Endothelial cell of umbilical vein (primary cell): ENCODE measurements around the gene ZNF326. TPM values are rescaled to one million over a fixed set of nuclear protein-coding genes. Genes with fewer than 3 reads are reported as not detected.

Source experiments
- BruUV-seq: library from RNA; stranded (reverse); fragments of 400-500 nt; replicated peaks from 2 replicates; lab custom pipeline; 2021; lab: Mats Ljungman, UMichigan
- CTCF ChIA-PET: fragments of 300-600, 350-600 bp; sonication (Branson Sonifier 250); formaldehyde crosslinking; loops from one replicate; lab custom pipeline; 2021; ENCODE audit warnings: antibody characterized with exemption, inconsistent platforms; lab: Charles Lee
- POLR2A ChIA-PET: fragments of 300-600, 350-600 bp; sonication (Branson Sonifier 250); formaldehyde crosslinking; loops from one replicate; lab custom pipeline; 2021; ENCODE audit warnings: antibody characterized with exemption, inconsistent platforms; lab: Charles Lee
- DNase-seq: peaks from one replicate; pipeline ENCODE4 v3.0.0-alpha.2; 2011; ENCODE audit warnings: low read depth, low spot score
- FAIRE-seq: peaks from 2 replicates; lab custom pipeline; 2011; peaks lifted over from hg19 to GRCh38; lab: Jason Lieb, UNC
- H2AFZ ChIP-seq: 2 replicates; pipeline ENCODE4 v1.6.0; 2012; ENCODE audit warnings: low read depth, low read length, control low read depth, inconsistent platforms
- H3K27ac ChIP-seq: 2 replicates; pipeline ENCODE4 v1.5.1; 2011; ENCODE audit warnings: low read depth, mild to moderate bottlenecking, control low read depth, low read length, moderate library complexity; ENCODE audit not compliant: insufficient read depth
- H3K27me3 ChIP-seq, 2 experiments: 2 replicates each; pipeline versions ENCODE4 v1.6.0 to v1.6.1; 2011; ENCODE audit warnings: low read length in 2 of 2, mixed read lengths in 1 of 2; ENCODE audit not compliant: control insufficient read depth in 2 of 2, insufficient read depth in 2 of 2
- H3K36me3 ChIP-seq, 2 experiments: 2 replicates in 1 of 2; 3 replicates in 1 of 2; pipeline ENCODE4 v1.5.1; 2011; ENCODE audit warnings: low read length in 2 of 2, mild to moderate bottlenecking in 1 of 2, moderate library complexity in 1 of 2; ENCODE audit not compliant: control insufficient read depth in 2 of 2, insufficient read depth in 2 of 2; ENCODE audit errors: extremely low read depth in 1 of 2
- H3K4me1 ChIP-seq: 3 replicates; pipeline ENCODE4 v1.5.1; 2011; ENCODE audit warnings: mild to moderate bottlenecking, low read length; ENCODE audit not compliant: control insufficient read depth, insufficient read depth; ENCODE audit errors: extremely low read depth
- H3K4me2 ChIP-seq: 2 replicates; pipeline ENCODE4 v1.6.1; 2011; ENCODE audit warnings: low read length, control low read depth, mixed read lengths; ENCODE audit not compliant: insufficient read depth
- H3K4me3 ChIP-seq, 3 experiments: fragments of 200-600 bp in 1 of 3; sonication (generic), shearing (Covaris generic) in 1 of 3; replicated peaks in 1 of 3; 2 replicates each; pipeline ENCODE4 v1.5.1; 2011 to 2016; ENCODE audit warnings: control low read depth in 3 of 3, low read length in 3 of 3, mild to moderate bottlenecking in 2 of 3, inconsistent platforms in 1 of 3, low read depth in 1 of 3, moderate library complexity in 1 of 3; ENCODE audit not compliant: insufficient read depth in 1 of 3
- H3K79me2 ChIP-seq: 2 replicates; pipeline ENCODE4 v1.6.0; 2012; ENCODE audit warnings: low read length, inconsistent platforms; ENCODE audit not compliant: control insufficient read depth, insufficient read depth
- H3K9ac ChIP-seq: replicated peaks from 2 replicates; pipeline ENCODE3; 2011; ENCODE audit warnings: low read length, control low read depth; ENCODE audit not compliant: insufficient read depth; ENCODE audit errors: extremely low read depth
- H3K9me1 ChIP-seq: replicated peaks from 3 replicates; pipeline ENCODE4 v1.6.0; 2011; ENCODE audit warnings: mild to moderate bottlenecking, low read length; ENCODE audit not compliant: control insufficient read depth, insufficient read depth; ENCODE audit errors: extremely low read depth
- H3K9me3 ChIP-seq: replicated peaks from 2 replicates; pipeline ENCODE4 v1.5.1; 2012; ENCODE audit warnings: low read length, inconsistent platforms; ENCODE audit not compliant: control insufficient read depth, insufficient read depth
- H4K20me1 ChIP-seq: replicated peaks from 2 replicates; pipeline ENCODE3; 2011; ENCODE audit warnings: mild to moderate bottlenecking, low read length; ENCODE audit not compliant: control insufficient read depth, insufficient read depth; ENCODE audit errors: extremely low read depth
- CTCF ChIP-seq, 2 donors: IDR thresholded peaks; 1 replicate in 1 of 2; 2 replicates in 1 of 2; pipeline ENCODE4 v1.5.1; 2011; ENCODE audit warnings: low read length in 2 of 2, mild to moderate bottlenecking in 2 of 2, moderate library complexity in 2 of 2, control low read depth in 1 of 2, inconsistent platforms in 1 of 2, low read depth in 1 of 2; ENCODE audit not compliant: insufficient read depth in 1 of 2; ENCODE audit errors: extremely low read depth in 1 of 2
- EZH2 ChIP-seq: IDR thresholded peaks from 2 replicates; pipeline ENCODE4 v1.6.1; 2012; ENCODE audit warnings: borderline replicate concordance, low read depth, mild to moderate bottlenecking, moderate library complexity, low read length, inconsistent platforms; ENCODE audit not compliant: severe bottlenecking
- FOS ChIP-seq: IDR thresholded peaks from 2 replicates; pipeline ENCODE4 v1.6.1; 2011; ENCODE audit warnings: mild to moderate bottlenecking, low read length, moderate library complexity, borderline replicate concordance; ENCODE audit not compliant: insufficient read depth
- GATA2 ChIP-seq: IDR thresholded peaks from 2 replicates; pipeline ENCODE4 v1.7.0; 2011; ENCODE audit warnings: low read depth, mild to moderate bottlenecking, moderate library complexity, mixed read lengths, low read length; ENCODE audit not compliant: insufficient read length, insufficient read depth
- JUN ChIP-seq: IDR thresholded peaks from 2 replicates; pipeline ENCODE4 v1.6.1; 2011; ENCODE audit warnings: borderline replicate concordance, low read depth; ENCODE audit not compliant: insufficient read length, insufficient read depth
- MAX ChIP-seq: IDR thresholded peaks from 2 replicates; pipeline ENCODE4 v1.6.1; 2011; ENCODE audit not compliant: insufficient read depth, insufficient read length
- MYC ChIP-seq: IDR thresholded peaks from one replicate; pipeline ENCODE4 v1.6.1; 2011; ENCODE audit warnings: mild to moderate bottlenecking, low read depth, low read length
- POLR2A ChIP-seq: IDR thresholded peaks from 2 replicates; pipeline ENCODE4 v1.6.1; 2012; ENCODE audit warnings: low read depth, mild to moderate bottlenecking, control low read depth, low read length
- POLR2AphosphoS5 ChIP-seq: IDR thresholded peaks from 2 replicates; pipeline ENCODE4 v1.6.1; 2012; ENCODE audit warnings: low read depth, mild to moderate bottlenecking, control low read depth, low read length, moderate library complexity; ENCODE audit not compliant: insufficient read depth
- dilution Hi-C: fragments of 300-500 bp; cut with MboI; formaldehyde crosslinking; loops from one replicate; pipeline ENCODE4 v1.15.0; 2019; ENCODE audit warnings: low sequenced_read_pairs; ENCODE audit not compliant: extremely low pct_ligation_motif_present
- intact Hi-C: fragments of 100-400 bp; cut with micrococcal nuclease; formaldehyde crosslinking; loops from one replicate; pipeline ENCODE4 v1.10.0; 2022
- polyA plus RNA-seq, 4 experiments: library from polyadenylated mRNA; depleted of rRNA in 3 of 4; stranded (reverse) in 3 of 4; unstranded in 1 of 4; fragments of >200 nt; gene quantifications; 2 replicates each; pipeline versions ENCODE4 v1.2.1 to v1.2.3, GENCODE V29; 2011 to 2012; ENCODE audit warnings: missing spikeins in 1 of 4
- total RNA-seq: library from RNA; stranded (reverse); gene quantifications from 2 replicates; pipeline ENCODE4 v1.2.3, GENCODE V29; 2021

ZNF326 gene
- total and polyA plus RNA-seq, 2 donors (not counting 3 experiments of a cell fraction or from before 2014, with no cell fraction given) = 13.1 to 29.9 TPM

GRCh38 chr1:89998306-89998705 is 3.4 kb downstream of the ZNF326 start:
- intact Hi-C loops = no loop called here
- FAIRE-seq = no peak
- peaks cover 2% of the 10 kb centered on the region for H3K9me1 ChIP-seq
- ChIA-PET POLR2A (no interaction called here), CTCF (no interaction called here)
- no peak overlapping the region for H3K9ac ChIP-seq
- no peak overlapping the region for H3K27ac ChIP-seq
- BruUV-seq = no TSS peak
- TF ChIP-seq MAX (no peak), CTCF (IDR thresholded peaks at IDR 0.05; ENCODE audit: extremely low read depth in 1 of 2, insufficient read depth in 1 of 2, low read depth in 1 of 2, low read length in 2 of 2) (no peak), MYC (no peak), FOS (no peak), JUN (no peak), EZH2 (no peak), GATA2 (no peak), POLR2AphosphoS5 (no peak), POLR2A (no peak)
- no peak for DNase-seq
- H3K79me2 ChIP-seq = peaks cover 78% of the 10 kb centered on the region
- peaks cover under 1% of the 10 kb centered on the region for H4K20me1 ChIP-seq
- no peaks in the 10 kb centered on the region for H3K9me3 ChIP-seq
- H3K4me2 ChIP-seq = no peak overlapping the region
- H3K36me3 ChIP-seq = peaks cover 0 to 3% of the 10 kb centered on the region in 2 experiments
- no peak overlapping the region for H3K4me3 ChIP-seq
- no peak overlapping the region for H2AFZ ChIP-seq
- H3K4me1 ChIP-seq = peaks cover 19% of the 10 kb centered on the region
- dilution Hi-C loops = no loop called here
- no peaks in the 10 kb centered on the region for H3K27me3 ChIP-seq
